ENCODE measurements around the gene HIVEP3. TPM values are rescaled to one million over a fixed set of nuclear protein-coding genes. Genes with fewer than 3 reads are reported as not detected.

Gene HIVEP3
- total RNA-seq, 2 experiments from 2014 or later, result 18.6 to 20.4 TPM

DNA sequence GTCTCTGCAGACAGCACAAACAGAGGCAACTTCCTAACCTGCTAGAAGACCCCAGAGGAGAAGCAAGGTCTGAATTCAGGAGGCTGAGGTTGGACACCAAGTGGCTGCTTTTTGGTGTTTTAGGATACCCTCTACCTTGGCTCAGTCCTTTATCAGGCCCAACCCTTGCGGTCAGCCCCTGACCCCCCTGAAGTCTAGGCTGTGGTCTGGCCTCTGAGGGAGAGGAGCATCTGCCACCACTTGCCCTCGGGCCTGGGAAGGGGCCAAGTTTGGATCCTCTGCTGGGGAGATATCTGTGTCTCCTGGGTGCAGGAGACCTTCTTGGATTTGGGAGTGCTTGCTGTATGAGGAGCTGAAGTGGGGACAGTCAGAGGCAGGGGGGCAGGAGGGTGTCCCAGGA lies 455.2 kb downstream of the HIVEP3 start:
- TF ChIP-seq, protein P1, sequence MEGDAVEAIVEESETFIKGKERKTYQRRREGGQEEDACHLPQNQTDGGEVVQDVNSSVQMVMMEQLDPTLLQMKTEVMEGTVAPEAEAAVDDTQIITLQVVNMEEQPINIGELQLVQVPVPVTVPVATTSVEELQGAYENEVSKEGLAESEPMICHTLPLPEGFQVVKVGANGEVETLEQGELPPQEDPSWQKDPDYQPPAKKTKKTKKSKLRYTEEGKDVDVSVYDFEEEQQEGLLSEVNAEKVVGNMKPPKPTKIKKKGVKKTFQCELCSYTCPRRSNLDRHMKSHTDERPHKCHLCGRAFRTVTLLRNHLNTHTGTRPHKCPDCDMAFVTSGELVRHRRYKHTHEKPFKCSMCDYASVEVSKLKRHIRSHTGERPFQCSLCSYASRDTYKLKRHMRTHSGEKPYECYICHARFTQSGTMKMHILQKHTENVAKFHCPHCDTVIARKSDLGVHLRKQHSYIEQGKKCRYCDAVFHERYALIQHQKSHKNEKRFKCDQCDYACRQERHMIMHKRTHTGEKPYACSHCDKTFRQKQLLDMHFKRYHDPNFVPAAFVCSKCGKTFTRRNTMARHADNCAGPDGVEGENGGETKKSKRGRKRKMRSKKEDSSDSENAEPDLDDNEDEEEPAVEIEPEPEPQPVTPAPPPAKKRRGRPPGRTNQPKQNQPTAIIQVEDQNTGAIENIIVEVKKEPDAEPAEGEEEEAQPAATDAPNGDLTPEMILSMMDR (IDR thresholded peaks at IDR 0.05), result no peak
- Mint-ChIP-seq H3K36me3 (ENCODE audit: low read depth) (no peaks in the 10 kb centered on the region), H3K27me3 (peaks cover 2% of the 10 kb centered on the region), H3K9me3 (no peaks in the 10 kb centered on the region), H3K27ac (no peak overlapping the region), H3K4me3 (no peak overlapping the region), H3K4me1 (ENCODE audit: low read depth) (no peaks in the 10 kb centered on the region)
- ChIA-PET CTCF (interaction anchor here (0.8 kb wide), 1 partner anchor 30 kb away, joined by 3 read pairs; no protein-coding TSS in a partner anchor), POLR2A (no interaction called here)
- intact Hi-C loops (cut with micrococcal nuclease), result no loop called here
- ATAC-seq (no peak), DNase-seq (no peak)

DNA sequence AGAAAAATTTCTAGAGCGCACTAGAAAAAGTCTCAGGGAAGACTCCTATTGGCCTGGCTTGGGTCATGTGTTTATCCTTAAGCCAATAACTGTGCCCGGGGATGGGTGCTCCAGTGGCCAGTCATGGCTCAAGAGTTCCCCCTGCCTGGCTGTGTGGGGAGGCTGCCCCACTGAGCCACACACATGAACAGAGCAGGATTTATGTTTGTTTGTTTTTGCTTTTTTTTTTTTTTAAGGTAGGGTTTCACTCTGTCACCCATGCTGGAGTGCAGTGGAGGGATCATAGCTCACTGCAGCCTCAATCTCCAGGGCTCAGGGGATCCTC lies 456.1 kb downstream of the HIVEP3 start:
- no peaks in the 10 kb centered on the region for H3K36me3 Mint-ChIP-seq (ENCODE audit: low read depth)
- H3K4me3 Mint-ChIP-seq, result no peak overlapping the region
- intact Hi-C loops (cut with micrococcal nuclease), result no loop called here
- no peaks in the 10 kb centered on the region for H3K4me1 Mint-ChIP-seq (ENCODE audit: low read depth)
- ChIA-PET POLR2A (no interaction called here), CTCF (no interaction called here)
- no peak overlapping the region for H3K27ac Mint-ChIP-seq
- H3K9me3 Mint-ChIP-seq, result no peaks in the 10 kb centered on the region
- peaks cover 2% of the 10 kb centered on the region for H3K27me3 Mint-ChIP-seq
- no peak for DNase-seq
- no peak for ATAC-seq
- TF ChIP-seq, protein P1 (IDR thresholded peaks at IDR 0.05), result no peak

- ATAC-seq, result no peak
- no peak overlapping the region for H3K4me3 Mint-ChIP-seq
- H3K9me3 Mint-ChIP-seq, result no peaks in the 10 kb centered on the region
- H3K27ac Mint-ChIP-seq, result no peak overlapping the region
- intact Hi-C loops (cut with micrococcal nuclease), result no loop called here
- TF ChIP-seq, protein P1 (IDR thresholded peaks at IDR 0.05), result no peak
- no peaks in the 10 kb centered on the region for H3K4me1 Mint-ChIP-seq (ENCODE audit: low read depth)
- CTCF ChIA-PET, result interaction anchor here (1.1 kb wide), 1 partner anchor 14 kb away, joined by 3 read pairs; no protein-coding TSS in a partner anchor
- H3K27me3 Mint-ChIP-seq, result peaks cover 2% of the 10 kb centered on the region
- POLR2A ChIA-PET, result no interaction called here
- no peaks in the 10 kb centered on the region for H3K36me3 Mint-ChIP-seq (ENCODE audit: low read depth)
- DNase-seq, result no peak
Measured at GRCh38 chr1:41461790-41462679, 456.7 kb downstream of the HIVEP3 start.

DNA sequence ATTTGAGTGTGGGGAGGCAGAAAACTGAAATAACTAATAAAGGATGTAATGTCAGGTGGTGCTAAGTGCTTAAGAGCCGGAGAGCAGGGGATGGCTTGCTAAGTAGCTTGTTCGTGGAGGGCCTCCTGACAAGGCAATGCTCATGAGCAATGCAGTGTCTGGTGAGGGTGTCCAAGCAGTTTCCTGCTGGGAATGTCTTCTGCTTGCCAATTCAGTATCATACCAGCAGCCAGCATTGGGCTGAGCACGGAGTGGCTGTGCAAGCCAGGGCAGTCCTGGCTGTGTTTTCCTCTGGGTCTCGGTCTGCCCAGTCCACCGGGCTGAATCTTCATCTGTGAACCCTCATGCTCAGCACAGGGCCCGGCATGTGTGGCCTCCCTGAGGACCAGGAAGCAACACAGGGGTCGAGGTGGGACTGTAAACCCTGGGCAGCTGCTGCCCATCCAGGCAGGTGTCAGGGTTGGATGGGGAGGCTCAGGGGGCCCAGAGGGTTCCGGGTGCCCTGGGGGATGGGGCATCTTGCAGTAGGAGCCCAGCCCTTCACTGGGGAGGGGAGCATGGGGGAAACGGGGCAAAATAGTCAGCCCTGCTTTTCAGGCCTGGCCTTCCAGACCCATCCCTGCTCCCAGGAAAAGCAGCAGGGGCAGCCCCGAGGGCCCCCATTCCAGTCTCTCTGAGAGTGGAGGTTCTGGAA lies 461.7 kb downstream of the HIVEP3 start:
- Mint-ChIP-seq H3K27me3 (peaks cover 2% of the 10 kb centered on the region), H3K36me3 (ENCODE audit: low read depth) (no peaks in the 10 kb centered on the region), H3K4me1 (ENCODE audit: low read depth) (no peaks in the 10 kb centered on the region), H3K27ac (no peak overlapping the region), H3K4me3 (no peak overlapping the region), H3K9me3 (no peaks in the 10 kb centered on the region)
- CTCF ChIA-PET, result no interaction called here
- DNase-seq, result no peak
- intact Hi-C loops (cut with micrococcal nuclease), result no loop called here
- POLR2A ChIA-PET, result interaction anchor here (1.8 kb wide), 1 partner anchor 18 kb away, joined by 6 read pairs; no protein-coding TSS in a partner anchor
- ATAC-seq, result no peak
- TF ChIP-seq, protein P1 (IDR thresholded peaks at IDR 0.05), result no peak

Other genes with a start within 250 kb of the HIVEP3 start
- not detected for gene GUCA2B, start 234.5 kb upstream of the HIVEP3 start, total RNA-seq
- not detected for gene GUCA2A, start 245.8 kb upstream of the HIVEP3 start, total RNA-seq